Mucosa of descending colon (tissue), 3 donors: ENCODE results near the gene CAV1. TPM values are rescaled to one million over a fixed set of nuclear protein-coding genes. Genes with fewer than 3 reads are reported as not detected.
A peak's percentile ranks its signal among the peaks of the same experiment; 100 is the strongest.

Source experiments
- ATAC-seq: fragments of 200-7000 bp; cut with Tn5 transposase; one replicate; pipeline ENCODE4 v1.9.1; 2020; ENCODE audit warnings: mild to moderate bottlenecking, moderate library complexity
- DNase-seq, 3 donors: peaks; one replicate each; pipeline ENCODE4 v3.0.0-alpha.2; 2020
- H3K36me3 ChIP-seq: fragments of 200-600 bp; one replicate; pipeline ENCODE4 v1.8.0; 2021; ENCODE audit warnings: low read depth, mild to moderate bottlenecking
- H3K4me1 ChIP-seq: fragments of 200-600 bp; one replicate; pipeline ENCODE4 v1.8.0; 2021; ENCODE audit warnings: low read depth, mild to moderate bottlenecking
- H3K4me3 ChIP-seq: fragments of 200-600 bp; one replicate; pipeline ENCODE4 v1.8.0; 2021; ENCODE audit warnings: mild to moderate bottlenecking
- H3K9me3 ChIP-seq: fragments of 200-600 bp; one replicate; pipeline ENCODE4 v1.8.0; 2021; ENCODE audit warnings: mild to moderate bottlenecking
- CTCF ChIP-seq: fragments of 200-600 bp; IDR thresholded peaks from one replicate; pipeline ENCODE4 v1.8.0; 2022; ENCODE audit warnings: antibody characterized with exemption, mild to moderate bottlenecking
- intact Hi-C, 2 donors: fragments of 100-400 bp; cut with DNase I in 1 of 2; cut with micrococcal nuclease in 1 of 2; formaldehyde crosslinking; loops; one replicate each; pipeline versions ENCODE4 v1.11.0 to v1.11.1; 2022; cut with DNase I, micrococcal nuclease
- total RNA-seq, 3 donors: library from RNA; stranded (reverse); fragmentation: NEBNext Ultra II Directional in 2 of 3; extraction: Animal tissue kit (Norgen Biotek cat#: 25700) in 2 of 3; gene quantifications; one replicate each; pipeline versions ENCODE4 v1.2.1 to v1.2.4, GENCODE V29; 2021 to 2023
- donor health status: DM: no; HTN: no; CAD: no; lungs with moderate emphysema.
- donor health status: DM: no; HTN: no; CAD: no.
- donor health status: DM: no; HTN: yes; CAD: no.

CAV1 gene
- total RNA-seq, 3 donors from 2014 or later = 17.9 to 248 (median 46.1) TPM

GRCh38 chr7:116524221-116524608 lies 621 bp upstream of the CAV1 start:
- intact Hi-C loops = loop anchor here in 1 of 2 donors (10.0 kb wide), 1 partner anchor 259 kb away; no protein-coding TSS in a partner anchor
- ATAC-seq = no peak
- Histone ChIP-seq H3K4me1 (peaks cover 13% of the 10 kb centered on the region), H3K9me3 (no peaks in the 10 kb centered on the region), H3K36me3 (no peaks in the 10 kb centered on the region), H3K4me3 (no peak overlapping the region)
- TF ChIP-seq CTCF = no peak
- no peak for DNase-seq

- Histone ChIP-seq H3K4me3 (peak overlapping the region; percentile 14), H3K36me3 (no peaks in the 10 kb centered on the region), H3K9me3 (no peaks in the 10 kb centered on the region), H3K4me1 (peaks cover 13% of the 10 kb centered on the region)
- ATAC-seq = peak; percentile 50
- TF ChIP-seq CTCF = no peak
- intact Hi-C loops = loop anchor here in 1 of 2 donors (10.0 kb wide), 1 partner anchor 261 kb away; no protein-coding TSS in a partner anchor
- peak; percentile 34 to 64 (median 59) for DNase-seq
These were observed 569 bp downstream of the CAV1 start for GRCh38 chr7:116525298-116525912.

DNA sequence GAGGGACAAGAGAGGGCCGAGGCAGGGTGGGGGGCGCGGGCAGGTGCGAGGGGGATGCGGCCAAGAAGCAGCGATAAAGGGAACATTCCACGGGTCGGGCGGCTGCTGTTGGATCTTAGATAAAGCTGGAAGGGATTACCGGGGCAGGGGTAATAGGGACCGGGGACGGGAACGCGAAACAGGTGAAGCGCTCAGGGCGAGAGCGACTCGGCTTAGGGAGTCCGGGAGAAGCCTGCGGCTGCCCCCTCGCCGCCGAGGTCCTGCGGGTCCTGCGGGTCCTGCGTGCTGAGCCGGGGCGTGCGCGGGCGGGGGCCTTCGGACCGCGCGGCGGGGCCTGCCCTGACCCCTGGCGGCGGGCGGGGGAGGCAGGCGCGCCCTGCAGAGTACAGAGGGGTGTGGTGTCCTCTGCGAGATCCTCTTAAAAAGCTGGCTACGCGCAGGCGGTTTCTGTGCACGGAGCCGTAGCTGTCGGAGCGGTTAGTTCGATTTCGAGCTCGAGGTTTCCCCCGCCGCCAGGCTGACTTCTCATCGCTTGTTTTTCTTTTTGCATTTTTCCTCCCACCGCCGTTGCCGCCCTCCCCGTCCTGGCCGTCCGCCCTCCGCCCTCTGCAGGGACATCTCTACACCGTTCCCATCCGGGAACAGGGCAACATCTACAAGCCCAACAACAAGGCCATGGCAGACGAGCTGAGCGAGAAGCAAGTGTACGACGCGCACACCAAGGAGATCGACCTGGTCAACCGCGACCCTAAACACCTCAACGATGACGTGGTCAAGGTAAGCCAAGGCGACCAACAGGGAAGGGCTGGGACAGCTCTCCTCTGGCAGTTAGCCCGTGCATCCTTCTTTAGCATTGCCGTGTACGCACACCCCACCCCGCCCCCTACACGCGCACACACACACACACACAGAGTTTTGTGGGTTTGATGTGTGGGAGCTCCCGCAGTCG lies 1.4 kb downstream of the CAV1 start:
- peak; percentile 88 for TF ChIP-seq CTCF
- H3K4me1 ChIP-seq = peaks cover 13% of the 10 kb centered on the region
- H3K36me3 ChIP-seq = no peaks in the 10 kb centered on the region
- ATAC-seq (peak; percentile 93), DNase-seq (peak; percentile 67 to 83 (median 76))
- H3K9me3 ChIP-seq = no peaks in the 10 kb centered on the region
- H3K4me3 ChIP-seq = peak overlapping the region; percentile 14
- intact Hi-C loops = loop anchor here in 1 of 2 donors (10.0 kb wide), 1 partner anchor 261 kb away; no protein-coding TSS in a partner anchor

DNA sequence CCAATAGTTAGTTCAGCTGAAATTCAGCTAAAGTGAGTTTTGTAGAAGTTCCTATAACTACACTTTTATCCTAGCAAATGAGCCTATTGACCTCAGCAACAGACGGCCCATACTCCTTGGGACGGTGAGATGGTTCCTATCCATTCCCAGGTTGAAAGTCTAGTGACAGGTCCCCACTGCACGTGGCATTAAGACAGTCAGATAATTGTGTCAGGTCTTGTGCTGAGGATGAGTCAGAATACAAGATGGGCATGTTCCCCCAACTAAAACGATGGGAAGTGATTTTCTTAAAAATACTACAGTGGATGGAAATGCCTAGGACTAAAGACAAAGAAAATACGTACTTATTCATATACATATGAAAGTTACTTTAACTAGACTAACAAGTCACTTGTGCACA lies 2.1 kb downstream of the CAV1 start:
- DNase-seq (no peak), ATAC-seq (no peak)
- no peaks in the 10 kb centered on the region for H3K9me3 ChIP-seq
- intact Hi-C loops = loop anchor here in 1 of 2 donors (10.0 kb wide), 1 partner anchor 262 kb away; no protein-coding TSS in a partner anchor
- peaks cover 13% of the 10 kb centered on the region for H3K4me1 ChIP-seq
- no peaks in the 10 kb centered on the region for H3K36me3 ChIP-seq
- no peak for TF ChIP-seq CTCF
- H3K4me3 ChIP-seq = no peak overlapping the region

GRCh38 chr7:116527521-116527920 lies 2.7 kb downstream of the CAV1 start:
- Histone ChIP-seq H3K4me1 (peaks cover 13% of the 10 kb centered on the region), H3K9me3 (no peaks in the 10 kb centered on the region), H3K36me3 (no peaks in the 10 kb centered on the region), H3K4me3 (no peak overlapping the region)
- ATAC-seq (no peak), DNase-seq (no peak)
- TF ChIP-seq CTCF = no peak
- intact Hi-C loops = loop anchor here in 1 of 2 donors (10.0 kb wide), 1 partner anchor 263 kb away; no protein-coding TSS in a partner anchor
